ENCODE measurements around the gene KPNA4.
"Not testable (repeated sequence)": the region's sequence is repeated elsewhere in the genome, so short reads cannot be mapped to it uniquely, and the experiment has no call there.

KPNA4 gene

DNA sequence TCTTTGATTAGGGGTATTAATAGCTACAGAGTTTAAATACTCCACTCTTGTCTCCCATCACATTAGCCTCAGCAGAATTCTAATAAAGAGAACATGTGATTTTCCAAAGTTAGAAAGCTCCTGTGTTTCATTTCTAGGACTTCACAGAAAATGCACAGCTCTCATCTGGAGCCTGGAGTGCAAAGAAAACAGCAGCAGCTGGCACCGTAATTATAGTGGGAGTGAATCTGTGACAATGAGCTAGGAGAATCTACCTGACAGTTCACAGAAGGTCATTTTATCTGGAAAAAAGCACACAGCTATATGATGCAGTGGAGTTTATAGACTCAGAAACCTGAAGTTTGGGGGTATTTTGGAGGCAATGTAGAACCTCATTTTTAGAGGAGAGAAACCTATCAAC is 110.4 kb downstream of the KPNA4 start:
- TF ChIP-seq, protein P1, sequence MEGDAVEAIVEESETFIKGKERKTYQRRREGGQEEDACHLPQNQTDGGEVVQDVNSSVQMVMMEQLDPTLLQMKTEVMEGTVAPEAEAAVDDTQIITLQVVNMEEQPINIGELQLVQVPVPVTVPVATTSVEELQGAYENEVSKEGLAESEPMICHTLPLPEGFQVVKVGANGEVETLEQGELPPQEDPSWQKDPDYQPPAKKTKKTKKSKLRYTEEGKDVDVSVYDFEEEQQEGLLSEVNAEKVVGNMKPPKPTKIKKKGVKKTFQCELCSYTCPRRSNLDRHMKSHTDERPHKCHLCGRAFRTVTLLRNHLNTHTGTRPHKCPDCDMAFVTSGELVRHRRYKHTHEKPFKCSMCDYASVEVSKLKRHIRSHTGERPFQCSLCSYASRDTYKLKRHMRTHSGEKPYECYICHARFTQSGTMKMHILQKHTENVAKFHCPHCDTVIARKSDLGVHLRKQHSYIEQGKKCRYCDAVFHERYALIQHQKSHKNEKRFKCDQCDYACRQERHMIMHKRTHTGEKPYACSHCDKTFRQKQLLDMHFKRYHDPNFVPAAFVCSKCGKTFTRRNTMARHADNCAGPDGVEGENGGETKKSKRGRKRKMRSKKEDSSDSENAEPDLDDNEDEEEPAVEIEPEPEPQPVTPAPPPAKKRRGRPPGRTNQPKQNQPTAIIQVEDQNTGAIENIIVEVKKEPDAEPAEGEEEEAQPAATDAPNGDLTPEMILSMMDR (IDR thresholded peaks at IDR 0.05; ENCODE audit: extremely low read depth, insufficient read depth, missing control alignments), result no peak
- DNase-seq (ENCODE audit: low spot score), result no peak
- in situ Hi-C loops (cut with MboI; ENCODE audit: low pct_unique_long_range_greater_than_20kb, low sequenced_read_pairs, unreplicated experiment), result no loop called here

DNA sequence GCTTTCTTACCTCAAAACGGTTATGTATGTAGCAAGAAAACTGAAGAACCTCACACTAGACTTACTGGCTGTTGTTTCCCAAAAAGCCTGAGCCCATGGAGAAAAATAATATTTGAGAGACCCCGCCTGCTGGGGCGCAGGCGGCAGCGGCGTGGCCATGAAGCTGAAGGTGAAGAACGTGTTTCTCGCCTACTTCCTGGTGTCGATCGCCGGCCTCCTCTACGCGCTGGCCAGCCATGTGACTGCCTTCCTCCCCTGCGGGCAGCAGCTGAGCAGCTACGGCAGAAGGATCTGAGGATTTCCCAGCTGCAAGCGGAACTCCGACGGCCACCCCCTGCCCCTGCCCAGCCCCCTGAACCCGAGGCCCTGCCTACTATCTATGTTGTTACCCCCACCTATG is 113.1 kb downstream of the KPNA4 start:
- in situ Hi-C loops (cut with MboI; ENCODE audit: low pct_unique_long_range_greater_than_20kb, low sequenced_read_pairs, unreplicated experiment); DNase-seq (ENCODE audit: low spot score): not testable (repeated sequence)

DNA sequence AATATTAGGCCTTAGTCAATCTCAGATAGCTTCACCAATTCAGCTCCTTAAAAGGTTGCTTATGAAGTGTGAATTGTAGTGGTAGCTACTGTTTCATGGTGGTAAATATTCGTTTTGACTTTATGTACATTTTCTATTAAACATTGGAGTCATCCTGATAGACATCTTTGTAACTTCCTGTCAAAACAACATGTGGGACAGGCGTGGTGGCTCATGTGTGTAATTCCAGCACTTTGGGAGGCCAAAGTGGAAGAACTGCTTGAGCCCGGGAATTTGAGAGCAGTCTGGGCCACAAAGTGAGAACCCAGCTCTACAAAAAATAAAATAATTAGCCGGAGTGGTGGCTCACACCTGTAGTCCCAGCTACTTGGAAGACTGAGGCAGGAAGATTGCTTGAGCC is 113.8 kb downstream of the KPNA4 start:
- TF ChIP-seq, protein P1 (IDR thresholded peaks at IDR 0.05; ENCODE audit: extremely low read depth, insufficient read depth, missing control alignments), result no peak
- no peak for DNase-seq (ENCODE audit: low spot score)
- in situ Hi-C loops (cut with MboI; ENCODE audit: low pct_unique_long_range_greater_than_20kb, low sequenced_read_pairs, unreplicated experiment), result no loop called here

DNA sequence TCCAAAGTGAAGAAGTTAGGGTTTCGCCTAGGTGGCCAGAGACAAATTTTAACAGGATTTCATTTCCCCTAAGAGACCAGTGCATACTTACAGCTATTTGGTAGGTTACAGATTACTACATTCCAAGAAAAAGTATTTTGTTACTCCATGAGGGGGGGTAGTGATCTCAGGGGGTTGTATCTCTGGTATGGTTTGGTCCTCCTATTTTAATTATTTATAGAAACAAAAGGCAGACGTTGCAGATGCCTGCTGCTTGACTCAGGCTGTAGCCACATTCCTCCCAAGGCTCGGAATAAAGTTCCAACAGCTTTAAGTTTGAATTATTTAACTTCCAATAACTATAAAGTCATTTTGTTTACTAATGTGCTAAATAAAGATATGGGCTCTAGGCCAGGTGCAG is 114.5 kb downstream of the KPNA4 start:
- no peak for DNase-seq (ENCODE audit: low spot score)
- TF ChIP-seq, protein P1 (IDR thresholded peaks at IDR 0.05; ENCODE audit: extremely low read depth, insufficient read depth, missing control alignments), result no peak
- in situ Hi-C loops (cut with MboI; ENCODE audit: low pct_unique_long_range_greater_than_20kb, low sequenced_read_pairs, unreplicated experiment), result no loop called here

DNA sequence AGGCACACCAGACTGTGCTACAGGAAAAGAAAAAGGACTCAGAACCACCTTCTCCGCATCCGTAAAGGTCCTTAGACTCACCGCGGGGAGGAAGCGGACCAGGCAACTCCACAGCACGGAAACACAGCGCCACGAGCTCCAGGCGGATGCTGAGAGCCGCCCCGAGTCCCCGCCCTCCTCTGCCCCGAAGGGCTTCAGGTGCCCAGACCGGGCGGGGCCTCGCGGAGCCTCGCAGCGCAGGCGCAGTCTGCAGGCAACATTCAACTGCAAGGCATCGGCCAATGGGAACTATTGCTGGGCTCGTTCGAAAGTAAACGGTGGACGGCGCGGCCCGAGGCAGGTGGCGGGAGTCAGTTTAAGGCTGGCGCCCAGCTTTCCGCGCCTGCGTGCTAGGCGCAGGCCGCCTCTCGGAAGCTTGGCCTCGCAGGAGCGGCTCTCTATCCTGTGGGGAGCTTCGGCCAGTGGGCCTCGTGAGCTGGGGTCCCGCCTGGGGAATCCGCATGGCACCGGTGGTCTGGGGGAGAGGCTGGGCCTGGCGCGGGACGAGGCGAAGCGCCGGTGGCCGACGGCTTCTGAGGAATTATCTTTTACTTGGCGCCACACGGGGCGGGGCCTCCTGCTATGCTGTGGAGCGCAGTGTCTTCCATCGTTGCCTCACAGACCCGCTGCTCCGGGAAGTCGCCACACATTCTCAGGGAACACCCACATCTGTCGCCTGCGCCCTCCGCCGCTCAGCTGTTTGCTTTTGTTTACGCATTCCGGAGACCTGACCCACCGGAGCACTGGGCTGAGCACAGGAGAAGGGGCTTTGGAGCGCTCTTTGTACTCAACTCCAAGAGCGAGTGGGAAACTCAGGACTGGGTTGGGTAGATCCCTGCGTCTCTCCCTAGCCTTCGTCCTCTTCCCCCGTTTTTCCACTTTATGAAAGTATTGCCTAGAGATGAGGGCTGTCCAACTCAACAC is 115.5 kb downstream of the KPNA4 start, which contains the start of gene TRIM59:
TSS of gene TRIM59 (minus strand) at position 151 of the 963 bp plus-strand sequence. CDS start 10,603 bp downstream, outside the sequence.
- TF ChIP-seq, protein P1 (IDR thresholded peaks at IDR 0.05; ENCODE audit: extremely low read depth, insufficient read depth, missing control alignments), result no peak
- peak; percentile 99 for DNase-seq (ENCODE audit: low spot score)
- in situ Hi-C loops (cut with MboI; ENCODE audit: low pct_unique_long_range_greater_than_20kb, low sequenced_read_pairs, unreplicated experiment), result no loop called here

DNA sequence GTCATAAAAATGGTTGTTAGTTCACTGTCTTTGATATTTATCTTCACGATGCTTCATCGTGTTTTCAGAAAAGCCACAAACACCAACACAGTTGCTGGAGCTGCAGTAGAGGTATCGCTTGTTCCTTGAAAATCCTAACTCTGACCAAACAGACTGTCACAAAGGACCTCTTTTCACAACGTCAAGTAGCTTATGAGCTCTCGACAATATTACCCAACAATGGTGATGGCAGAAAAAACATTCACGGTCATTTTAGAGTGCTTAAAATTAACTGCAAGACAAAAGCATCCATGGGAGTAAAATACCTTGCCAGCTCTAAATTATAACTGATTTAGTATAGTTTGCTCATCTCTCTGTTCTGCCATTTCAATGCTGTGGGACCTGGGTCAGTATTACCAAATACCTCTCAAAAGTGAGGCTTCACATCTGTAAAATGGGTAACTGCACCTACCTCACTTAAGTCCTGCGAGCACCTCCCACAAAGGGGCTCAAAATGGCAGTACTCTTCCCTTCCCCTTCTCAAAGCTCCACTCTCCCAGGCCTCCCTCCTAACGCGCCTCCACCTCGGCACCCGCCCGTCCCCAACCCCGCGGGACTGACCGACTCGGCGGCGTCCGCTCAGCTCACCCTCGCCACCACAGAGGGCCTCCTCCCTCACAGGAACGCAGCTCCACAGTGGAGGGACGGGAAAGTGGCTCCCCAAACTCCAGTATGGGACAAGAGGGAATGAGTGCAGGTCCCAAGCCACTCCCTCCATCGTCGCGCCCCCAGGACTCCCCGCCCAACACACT is 116.3 kb downstream of the KPNA4 start:
- TF ChIP-seq, protein P1 (IDR thresholded peaks at IDR 0.05; ENCODE audit: extremely low read depth, insufficient read depth, missing control alignments), result no peak
- peak; percentile 75 for DNase-seq (ENCODE audit: low spot score)
- in situ Hi-C loops (cut with MboI; ENCODE audit: low pct_unique_long_range_greater_than_20kb, low sequenced_read_pairs, unreplicated experiment), result no loop called here
